NCI-H524 treated with DMSO at 0.1 percent for 48 hours (cell line): ENCODE results near the gene CPNE6.

ENCODE experiments used
- DNase-seq: peaks from one replicate; lab custom pipeline; 2025; lab: John Stamatoyannopoulos, UW

The CPNE6 gene

DNA sequence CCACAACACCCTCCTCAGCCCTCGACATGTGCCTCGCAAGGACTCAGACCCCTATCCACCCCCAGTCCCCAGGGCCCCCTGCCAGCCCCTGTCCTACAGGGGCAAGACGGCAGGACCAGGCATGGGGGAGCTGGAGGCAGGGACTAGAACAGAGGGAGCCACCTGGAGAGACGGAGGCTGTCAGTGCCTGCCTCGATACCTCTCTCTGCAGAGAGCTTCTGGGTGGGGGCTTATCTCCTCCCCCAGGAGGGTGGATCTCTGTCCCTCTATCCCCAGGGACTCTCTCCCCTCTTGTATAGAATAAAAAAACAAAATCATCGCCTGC is 2.0 kb upstream of the CPNE6 start:
- no peak for DNase-seq

DNA sequence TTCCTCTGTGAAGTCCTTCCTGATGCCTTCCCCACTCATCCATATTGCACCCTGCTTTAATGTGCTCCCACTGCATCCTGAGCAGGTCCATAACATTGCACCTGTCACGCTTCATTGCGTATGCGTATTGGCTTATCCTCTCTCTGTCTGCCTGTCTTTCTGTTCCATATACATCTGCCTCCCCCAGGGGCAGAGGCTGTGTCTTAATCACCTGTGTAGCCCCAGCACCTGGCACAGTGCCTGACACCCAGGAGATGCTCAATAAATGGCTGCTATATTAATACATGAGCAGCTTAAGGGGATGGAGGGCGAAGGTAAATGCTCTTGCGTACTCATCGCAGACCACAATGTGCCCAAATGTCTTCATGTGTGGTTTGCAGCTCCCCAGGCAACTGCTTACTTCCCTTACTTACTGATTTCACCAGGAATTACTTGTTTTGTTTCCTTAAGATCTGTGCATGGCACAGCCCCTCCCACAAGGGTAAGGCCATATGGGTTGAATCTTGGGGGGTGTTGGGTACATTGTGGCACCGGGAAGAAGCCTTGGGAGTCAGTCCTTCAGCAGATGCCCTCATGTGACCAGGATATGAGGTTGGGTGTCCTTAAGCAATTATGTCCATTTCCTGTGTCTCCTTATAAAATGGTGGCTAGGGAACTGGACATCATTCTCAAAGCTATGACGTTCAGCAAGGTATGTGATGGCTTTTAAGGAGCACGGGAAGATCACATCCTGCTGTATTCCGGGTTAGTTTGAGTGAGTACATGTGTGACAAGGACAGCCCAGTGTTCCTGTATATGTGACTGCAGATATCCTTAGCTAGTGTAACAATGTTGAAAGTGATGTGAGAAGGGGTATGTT is 848 bp upstream of the CPNE6 start:
- peak; percentile 47 for DNase-seq

DNA sequence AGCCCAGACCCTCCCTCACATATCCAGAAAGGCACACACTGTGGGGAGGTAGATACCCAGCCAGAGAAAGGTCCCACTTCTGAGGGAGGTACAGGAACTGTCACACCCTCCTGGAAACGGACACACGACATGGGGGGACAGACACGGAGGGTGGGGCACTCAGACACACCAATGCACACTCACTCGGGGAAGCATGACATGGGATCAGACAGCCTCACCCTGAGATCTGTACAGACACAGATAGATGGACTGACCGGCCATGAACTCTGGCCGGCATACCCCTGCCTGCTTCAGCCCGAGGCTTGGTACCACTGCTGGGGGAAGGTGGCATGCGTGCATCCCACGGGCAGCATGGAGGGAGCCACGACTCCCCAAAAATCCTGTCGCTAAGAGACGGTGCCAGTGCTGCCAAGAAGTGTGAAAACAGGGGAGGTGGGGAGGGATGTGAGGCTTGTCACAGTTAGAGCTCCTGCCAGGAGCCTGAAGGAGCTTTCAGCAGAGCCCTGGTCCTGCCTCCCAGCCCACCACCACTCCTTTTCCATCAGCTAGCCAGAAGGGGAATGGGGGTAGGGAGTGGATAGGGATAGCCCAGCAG is 571 bp downstream of the CPNE6 start:
- no peak for DNase-seq

DNA sequence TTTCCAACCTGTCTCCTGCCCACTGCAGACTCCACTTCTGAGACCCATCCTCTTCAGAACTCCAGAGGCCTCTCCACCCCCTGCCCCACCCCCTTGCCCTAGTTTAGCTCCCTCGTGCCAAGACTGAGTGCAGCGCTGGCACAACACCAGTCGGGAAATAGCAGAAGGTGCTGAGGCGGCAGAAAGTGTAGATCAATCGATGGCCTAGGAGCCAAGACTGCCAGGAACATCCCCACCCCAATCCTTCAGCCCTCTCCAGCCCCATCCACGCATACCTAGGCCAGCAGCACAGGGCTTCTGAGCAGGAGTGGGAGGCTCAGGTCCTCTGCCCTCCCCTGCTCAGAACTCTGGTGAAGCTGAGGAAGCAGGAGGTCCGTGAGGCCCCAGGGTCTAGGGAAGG is 1.1 kb downstream of the CPNE6 start:
- no peak for DNase-seq

DNA sequence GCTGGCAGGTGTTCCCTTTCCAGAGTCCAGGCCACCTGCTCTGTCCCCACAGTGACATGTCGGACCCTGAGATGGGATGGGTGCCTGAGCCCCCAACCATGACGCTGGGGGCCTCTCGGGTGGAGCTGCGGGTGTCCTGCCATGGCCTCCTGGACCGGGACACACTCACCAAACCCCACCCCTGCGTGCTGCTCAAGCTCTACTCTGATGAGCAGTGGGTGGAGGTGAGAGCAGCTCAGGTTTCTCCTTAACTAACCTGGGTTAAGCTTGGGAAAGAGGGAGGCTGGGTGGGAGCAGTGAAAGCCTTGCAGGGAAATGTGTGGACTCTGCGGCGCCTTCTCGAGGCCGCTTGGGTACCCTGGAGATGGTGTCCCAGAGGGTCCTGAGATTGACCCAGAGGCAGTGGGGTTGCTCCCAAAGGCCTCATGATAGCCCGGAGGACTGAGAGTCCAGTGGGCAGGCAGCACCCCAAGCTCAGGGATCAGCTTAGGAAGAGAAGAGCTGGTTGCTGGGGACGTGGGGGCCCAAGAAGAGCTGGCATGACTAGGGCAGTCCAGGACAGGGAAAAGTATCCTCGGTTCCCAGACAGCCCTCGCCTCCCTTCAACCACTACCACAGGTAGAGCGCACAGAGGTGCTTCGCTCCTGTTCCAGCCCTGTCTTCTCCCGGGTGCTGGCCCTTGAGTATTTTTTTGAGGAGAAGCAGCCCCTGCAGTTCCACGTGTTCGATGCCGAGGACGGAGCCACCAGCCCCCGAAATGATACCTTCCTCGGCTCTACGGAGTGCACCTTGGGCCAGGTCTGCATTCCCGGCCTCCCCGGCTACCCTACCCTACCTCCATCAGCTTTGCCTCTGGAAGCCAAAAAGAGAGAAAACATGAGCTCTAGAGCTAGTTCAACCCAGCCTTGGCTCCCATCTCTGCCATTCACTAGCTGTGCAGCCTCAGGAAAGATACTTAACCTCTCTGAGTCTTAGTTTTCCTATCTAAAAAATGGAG is 1.8 kb downstream of the CPNE6 start:
- DNase-seq: no peak

DNA sequence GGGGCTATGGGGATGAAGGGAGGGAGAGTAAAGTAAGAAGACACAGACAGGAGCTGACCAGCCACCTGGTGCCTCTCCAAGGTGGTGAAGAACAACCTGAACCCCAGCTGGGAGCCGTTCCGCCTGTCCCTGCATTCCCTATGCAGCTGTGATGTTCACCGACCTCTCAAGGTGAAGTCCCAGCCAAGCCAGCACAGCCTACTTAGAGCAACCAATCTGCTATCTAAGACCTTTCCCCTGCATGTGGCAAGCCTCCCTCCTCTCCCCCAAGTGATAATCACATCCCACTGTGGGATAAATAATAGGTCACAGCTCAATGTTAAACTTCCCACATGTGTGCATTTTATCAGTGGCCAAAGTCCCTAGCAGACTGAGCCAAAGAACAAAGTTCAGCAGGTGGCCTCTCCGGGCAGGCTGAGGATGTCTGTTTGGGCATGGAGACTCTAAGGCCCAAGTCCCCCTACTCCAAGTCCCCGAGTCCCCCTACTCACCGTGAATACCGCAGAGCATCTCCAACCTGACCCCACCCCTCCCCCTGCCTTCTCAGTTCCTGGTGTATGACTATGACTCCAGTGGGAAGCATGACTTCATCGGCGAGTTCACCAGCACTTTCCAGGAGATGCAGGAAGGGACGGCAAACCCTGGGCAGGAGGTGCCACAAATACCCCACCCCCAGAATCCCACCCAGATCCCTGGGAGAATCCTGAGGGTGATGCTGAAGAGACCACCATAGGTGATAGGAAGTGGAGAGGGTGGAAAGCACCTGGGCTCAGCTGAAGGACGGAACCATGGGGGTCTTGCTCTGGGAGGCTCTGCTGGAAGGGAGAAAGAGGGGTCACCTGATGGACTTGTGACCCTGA is 3.5 kb downstream of the CPNE6 start:
- no peak for DNase-seq

DNA sequence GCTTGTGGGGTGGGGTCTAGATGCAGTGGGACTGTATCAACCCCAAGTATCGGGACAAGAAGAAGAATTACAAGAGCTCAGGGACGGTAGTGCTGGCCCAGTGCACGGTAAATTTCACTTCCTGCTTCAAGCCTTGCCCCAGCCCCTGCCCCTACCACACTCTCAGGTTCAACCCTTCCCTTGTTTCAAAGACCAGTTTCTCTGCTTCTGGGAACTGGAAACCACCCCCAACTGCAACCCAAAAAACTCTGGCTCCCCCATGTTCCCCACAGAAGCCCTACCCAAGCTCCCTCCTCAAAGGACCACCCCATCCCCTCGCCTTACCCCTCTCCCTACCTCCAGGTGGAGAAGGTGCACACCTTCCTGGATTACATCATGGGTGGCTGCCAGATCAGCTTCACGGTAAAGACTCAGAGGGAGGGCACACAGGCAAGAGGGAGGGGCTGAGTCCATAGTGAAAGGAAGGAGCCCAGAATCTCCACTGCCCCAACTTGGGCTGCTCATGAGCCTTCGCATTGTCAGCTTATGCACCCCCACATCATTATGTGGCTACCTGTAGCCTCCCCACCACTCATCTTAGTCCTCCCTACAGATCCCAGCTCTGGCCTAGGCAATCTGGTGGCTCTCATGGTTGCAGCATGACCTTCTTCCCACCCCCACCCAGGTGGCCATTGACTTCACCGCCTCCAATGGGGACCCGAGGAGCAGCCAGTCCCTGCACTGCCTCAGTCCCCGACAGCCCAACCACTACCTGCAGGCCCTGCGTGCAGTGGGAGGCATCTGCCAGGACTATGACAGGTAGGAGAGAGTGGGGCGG is 4.3 kb downstream of the CPNE6 start:
- DNase-seq: no peak

DNA sequence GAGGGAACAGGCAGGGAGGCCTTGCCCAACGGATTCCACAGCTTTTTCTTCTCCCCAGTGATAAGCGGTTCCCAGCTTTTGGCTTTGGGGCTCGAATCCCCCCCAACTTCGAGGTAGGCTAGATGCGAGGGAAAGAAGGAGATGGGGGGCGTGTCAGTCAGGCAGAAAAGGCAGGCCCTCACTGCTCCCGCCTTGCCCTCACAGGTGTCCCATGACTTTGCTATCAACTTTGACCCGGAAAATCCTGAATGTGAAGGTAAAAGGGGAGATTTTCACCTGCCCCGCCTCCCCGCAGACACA is 4.9 kb downstream of the CPNE6 start:
- DNase-seq: no peak

DNA sequence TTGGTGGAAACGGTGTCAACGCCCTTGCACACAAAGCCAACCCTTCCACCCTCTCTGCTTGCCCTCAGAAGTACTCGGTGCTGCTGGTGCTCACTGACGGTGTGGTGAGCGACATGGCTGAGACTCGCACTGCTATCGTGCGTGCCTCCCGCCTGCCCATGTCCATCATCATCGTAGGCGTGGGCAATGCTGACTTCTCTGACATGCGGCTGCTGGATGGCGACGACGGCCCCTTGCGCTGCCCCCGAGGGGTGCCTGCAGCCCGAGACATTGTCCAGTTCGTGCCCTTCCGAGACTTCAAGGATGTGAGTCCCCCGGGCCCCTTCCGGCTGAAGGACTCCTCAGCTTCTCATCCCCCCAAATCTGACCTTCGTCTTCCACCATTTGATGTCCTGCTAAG is 5.7 kb downstream of the CPNE6 start:
- no peak for DNase-seq

DNA sequence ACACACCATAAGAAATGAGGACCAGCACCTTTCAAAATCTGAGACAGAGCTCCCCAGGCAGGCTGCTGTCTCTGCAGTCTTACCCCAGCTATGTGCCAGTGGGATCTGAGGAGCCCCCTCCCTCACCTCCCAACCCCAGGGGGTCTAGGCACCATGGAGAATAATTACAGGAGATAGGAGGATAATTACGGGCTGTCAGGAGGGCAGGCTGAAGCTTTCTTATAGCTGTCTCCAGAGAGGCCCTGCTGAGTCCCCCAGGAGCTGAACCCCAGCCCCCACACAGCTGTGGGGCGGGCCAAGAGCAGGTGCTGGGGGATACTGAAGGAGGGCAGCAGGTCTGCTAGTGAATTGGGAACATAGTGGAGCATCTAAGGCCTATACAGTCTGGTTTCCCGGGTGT is 6.8 kb downstream of the CPNE6 start:
- peak; percentile 83 for DNase-seq

DNA sequence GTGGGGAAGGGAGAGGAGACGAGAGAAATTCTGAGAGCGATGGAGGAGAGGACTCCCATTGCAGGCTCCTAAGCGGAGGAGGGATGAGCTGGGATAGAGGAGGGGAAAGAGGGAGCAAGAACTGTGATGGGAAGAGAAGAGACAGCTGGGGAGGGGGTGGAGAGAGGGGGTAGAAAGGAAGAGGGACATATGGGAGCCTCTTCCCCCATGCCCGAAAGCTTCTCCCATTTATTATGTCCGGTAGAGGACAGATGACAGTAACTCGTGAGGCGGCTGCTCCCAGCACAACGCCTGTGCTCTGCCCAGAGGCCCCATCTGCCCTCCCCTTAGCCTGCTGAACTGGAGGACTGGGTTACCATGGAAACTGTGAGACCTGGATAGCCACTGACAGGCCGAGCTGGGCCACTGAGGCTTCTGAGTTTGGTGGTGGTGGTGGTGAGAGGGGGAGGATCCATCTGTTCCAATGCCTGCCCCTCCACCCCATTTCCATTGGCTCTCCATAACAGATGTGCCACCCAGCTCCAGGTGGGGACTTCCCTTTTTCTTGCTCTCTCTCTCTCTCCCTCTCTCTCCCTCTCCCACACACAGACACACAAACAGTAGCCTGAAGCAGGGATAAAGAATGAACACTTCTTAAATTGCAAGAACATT is 8.3 kb downstream of the CPNE6 start:
- peak; percentile 100 for DNase-seq

DNA sequence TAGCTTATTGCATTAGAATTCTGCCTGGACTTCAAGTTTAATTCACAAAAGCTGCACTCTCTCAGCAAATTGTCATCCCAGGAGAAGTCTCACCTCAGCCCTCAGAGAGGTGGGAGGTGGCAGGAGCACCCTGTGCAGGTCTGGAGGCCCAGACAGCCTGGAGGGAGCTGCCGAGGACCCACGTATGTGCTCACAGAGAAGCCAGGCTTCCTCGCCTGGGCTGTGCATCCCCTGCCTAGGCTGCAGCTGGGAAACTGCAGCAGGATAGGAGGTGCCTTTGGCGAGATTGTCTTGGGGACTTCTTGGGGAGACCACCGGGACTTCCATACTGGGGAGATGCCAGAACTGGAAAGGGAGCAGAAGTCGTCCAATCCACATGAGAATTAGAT is 8.8 kb downstream of the CPNE6 start:
- no peak for DNase-seq

DNA sequence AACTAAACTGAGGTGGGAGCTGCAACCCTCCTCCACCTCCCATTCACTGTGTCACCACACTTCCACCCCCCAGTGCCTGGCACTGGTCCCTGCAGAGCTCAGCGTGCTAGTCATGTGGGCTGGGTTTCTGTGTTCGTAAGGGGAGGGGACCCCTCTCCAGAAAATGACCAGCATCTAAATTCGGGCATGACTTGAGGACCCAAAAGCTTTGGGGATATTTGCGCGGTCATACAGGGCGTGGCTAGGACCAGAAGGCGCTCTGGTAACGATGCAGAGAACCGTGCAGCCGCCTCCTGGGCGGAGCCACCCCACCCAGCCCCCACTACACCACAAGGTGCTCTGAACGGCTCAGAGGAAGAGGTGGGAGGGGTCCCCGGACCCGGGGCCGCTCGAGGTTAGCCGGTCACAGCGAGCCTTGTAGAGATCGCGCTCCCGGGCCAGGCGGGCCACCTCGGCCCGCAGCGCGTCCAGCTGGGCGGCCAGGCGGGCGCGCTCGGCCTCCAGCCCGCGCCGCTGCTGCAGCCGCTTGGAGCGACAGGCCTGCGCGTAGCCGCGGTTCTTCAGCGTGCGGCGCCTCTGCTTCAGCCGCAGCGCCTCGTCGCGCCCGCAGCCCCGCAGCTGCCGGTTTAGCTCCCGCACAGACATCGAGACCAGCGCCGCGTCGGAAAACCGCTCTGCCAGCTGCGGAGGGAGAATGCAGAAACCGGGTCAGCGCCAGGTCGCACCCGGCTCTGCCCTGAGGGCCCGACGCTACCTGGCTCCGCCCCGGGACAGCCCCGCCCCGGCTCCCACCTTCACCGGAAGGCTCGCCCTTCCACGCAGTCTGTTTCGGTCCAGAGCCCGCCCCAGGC is 9.8 kb downstream of the CPNE6 start:
- DNase-seq: peak; percentile 82

DNA sequence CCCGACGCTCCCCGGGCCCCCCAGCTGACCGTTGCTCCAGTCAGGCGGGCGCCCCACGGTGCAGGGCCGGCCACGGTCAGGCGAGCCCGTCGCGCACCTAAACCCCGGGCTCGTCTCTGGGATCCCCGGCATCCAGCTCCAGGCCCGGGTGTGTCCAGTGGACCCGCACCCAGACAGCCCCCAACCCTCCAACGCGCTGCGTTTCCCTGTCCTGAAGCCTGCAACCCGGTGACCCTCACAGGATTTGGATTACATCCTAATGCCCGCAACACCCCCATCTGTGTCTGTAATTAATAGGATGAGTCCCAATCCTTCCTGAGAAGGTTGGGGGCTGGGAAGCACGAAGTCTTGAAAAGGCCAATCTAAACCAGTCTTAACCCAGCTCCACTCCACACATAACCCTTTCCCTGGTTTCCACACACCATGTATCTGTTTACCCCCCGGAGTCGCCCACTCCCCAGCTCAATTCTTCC is 10.4 kb downstream of the CPNE6 start:
- DNase-seq: peak; percentile 72

DNA sequence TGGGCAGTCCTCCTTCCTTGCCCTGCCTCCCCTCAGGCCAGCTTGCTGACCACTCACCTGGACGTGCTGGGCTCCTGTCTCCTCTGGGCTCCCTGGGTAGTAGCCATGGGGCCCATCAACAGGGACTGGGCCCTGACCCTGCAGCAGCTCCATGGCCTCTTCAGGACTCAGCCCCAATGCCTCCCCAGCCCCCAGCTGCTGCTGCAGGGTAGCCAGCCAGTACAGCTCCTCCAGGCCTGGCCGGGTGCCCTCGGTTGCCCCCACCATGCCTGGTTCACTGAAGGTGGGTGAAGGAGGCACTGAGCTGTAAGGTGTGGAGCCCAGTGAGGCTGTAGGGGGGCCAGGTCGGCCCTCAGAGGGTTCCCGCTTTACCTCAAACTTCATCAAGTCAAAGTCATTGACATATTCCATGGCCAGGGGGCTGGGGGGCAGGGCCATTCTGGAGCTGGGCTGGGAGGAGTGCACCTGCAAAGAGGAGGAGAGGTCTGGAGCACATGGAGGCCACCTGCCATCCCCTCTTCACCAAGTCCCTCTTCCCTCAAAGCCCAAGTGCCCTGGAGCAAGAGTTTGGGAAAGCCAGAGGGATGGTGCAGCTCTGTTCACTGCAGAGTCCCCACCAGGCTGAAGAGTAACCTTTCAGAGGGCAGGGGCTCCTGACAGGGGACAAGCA is 11.2 kb downstream of the CPNE6 start:
- no peak for DNase-seq

DNA sequence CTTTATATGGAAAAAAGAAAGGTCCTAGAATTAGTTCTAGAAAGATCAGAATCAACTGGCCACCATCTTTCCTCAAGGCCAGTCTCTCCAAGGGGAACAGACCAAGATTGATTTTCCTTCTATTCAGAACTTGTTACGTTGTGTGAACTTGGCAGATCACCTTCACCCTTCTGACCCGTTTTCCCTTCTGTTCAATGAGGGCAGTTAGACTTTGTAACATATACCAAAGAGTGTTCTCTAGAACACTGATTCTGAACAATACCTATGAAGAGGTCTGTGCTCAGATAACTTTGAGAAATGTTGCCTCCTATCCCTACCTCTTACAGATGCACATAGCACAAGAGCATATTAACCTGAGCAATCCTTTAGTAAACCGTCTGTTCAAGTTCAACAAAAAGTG is 12.1 kb downstream of the CPNE6 start:
- DNase-seq: no peak

DNA sequence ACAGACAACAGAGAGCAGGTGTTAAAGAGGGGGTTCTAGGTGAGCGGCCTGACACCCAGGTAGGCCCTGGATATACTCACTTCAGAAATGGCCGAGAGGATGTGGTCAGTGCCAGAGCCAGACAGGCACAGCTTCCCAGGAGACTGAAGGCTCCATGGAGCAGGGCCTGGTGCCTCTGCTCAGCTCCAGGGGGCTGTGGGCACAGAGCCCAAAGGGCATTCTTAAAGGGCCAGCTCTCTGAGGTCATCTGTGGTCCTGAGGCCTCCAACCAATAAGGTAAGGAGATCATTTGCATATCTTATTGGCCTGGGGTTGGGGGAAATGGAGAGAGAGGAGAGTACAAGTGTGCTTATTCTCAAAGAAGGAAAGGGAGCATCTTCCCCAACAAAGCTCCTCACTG is 13.1 kb downstream of the CPNE6 start:
- no peak for DNase-seq

DNA sequence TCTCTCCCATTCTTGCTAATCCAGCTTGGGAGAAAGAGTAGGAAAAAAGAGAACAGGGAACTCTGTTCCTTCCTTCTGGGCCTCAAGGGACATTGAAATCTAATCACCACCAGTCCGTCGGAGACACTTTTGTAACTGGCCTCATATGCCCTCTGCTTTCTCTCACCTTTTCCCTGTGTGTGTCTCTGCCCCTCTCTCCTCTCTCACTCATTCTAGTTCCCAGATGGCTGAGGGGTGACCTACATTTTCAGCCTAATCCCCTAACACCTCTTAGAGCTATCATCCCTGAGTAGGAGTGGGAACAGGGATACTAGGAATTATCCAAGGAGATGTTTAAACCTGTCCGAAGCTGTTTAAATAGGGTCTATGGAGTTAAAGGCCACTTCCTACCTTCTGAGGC is 13.9 kb downstream of the CPNE6 start:
- DNase-seq: peak; percentile 92
